Measurements from ENCODE around the gene GNG12. TPM values are rescaled to one million over a fixed set of nuclear protein-coding genes. Genes with fewer than 3 reads are reported as not detected.

Gene GNG12
- total and polyA plus RNA-seq, 3 donors from 2014 or later = 28.1 to 46.0 (median 39.3) TPM

DNA sequence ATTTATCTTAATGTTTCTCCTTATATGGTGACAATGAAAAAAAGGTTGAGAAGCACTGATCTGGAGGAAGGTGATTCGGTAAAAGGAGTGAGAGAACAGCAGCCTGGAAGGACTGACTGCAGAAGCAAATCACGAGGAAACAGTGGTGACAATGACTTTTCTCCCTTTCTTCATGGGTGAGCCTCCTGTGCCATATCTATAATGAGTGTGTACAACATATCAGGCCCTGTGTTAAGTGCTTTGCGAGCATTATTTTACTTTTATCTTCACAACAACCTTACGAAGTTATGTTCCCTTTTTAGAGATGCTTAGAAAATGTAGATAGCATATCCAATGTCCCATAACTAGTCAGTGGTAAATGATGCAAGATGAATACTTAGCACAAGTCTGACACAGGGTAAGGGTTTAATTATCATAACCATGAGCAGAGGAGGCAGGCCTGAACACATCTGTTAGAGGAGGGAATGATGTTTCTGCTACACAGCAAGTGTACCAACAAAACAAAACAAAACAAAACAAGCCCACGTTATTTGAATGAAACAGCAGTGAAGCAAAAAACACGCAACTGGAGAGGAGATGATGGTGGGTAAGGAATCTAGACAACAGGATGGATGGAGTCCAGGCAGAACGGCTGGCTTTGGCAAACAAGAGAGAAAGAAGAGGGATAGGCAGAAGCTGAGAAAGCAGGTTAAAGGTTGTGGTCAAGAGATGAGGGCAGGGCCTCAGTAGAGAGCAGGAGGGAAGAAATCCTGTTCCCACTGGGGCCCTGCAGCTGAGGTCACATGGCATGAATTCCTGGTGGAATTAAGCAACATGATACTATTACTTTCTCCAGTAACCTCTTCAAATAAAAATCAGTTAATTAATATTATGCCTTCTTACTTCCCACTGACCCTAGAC, 29.6 kb downstream of the GNG12 start:
- intact Hi-C loops (cut with DNase I; ENCODE audit: low total_unique reads) = no loop called here
- 73 to 77% methylated on average over 7 of the region's 7 CpGs for WGBS, 2 donors
- Histone ChIP-seq H3K9me3 (no peaks in the 10 kb centered on the region), H3K27me3 (no peaks in the 10 kb centered on the region), H3K4me1 (no peaks in the 10 kb centered on the region), H3K4me3 (no peak overlapping the region), H3K27ac (no peak overlapping the region), H3K36me3 (ENCODE audit: low read depth, missing control alignments) (no peaks in the 10 kb centered on the region)
- no peak for DNase-seq
- no peak for TF ChIP-seq POLR2A (IDR thresholded peaks at IDR 0.05)
- TF ChIP-seq, protein P1, sequence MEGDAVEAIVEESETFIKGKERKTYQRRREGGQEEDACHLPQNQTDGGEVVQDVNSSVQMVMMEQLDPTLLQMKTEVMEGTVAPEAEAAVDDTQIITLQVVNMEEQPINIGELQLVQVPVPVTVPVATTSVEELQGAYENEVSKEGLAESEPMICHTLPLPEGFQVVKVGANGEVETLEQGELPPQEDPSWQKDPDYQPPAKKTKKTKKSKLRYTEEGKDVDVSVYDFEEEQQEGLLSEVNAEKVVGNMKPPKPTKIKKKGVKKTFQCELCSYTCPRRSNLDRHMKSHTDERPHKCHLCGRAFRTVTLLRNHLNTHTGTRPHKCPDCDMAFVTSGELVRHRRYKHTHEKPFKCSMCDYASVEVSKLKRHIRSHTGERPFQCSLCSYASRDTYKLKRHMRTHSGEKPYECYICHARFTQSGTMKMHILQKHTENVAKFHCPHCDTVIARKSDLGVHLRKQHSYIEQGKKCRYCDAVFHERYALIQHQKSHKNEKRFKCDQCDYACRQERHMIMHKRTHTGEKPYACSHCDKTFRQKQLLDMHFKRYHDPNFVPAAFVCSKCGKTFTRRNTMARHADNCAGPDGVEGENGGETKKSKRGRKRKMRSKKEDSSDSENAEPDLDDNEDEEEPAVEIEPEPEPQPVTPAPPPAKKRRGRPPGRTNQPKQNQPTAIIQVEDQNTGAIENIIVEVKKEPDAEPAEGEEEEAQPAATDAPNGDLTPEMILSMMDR (IDR thresholded peaks at IDR 0.05) = no peak

DNA sequence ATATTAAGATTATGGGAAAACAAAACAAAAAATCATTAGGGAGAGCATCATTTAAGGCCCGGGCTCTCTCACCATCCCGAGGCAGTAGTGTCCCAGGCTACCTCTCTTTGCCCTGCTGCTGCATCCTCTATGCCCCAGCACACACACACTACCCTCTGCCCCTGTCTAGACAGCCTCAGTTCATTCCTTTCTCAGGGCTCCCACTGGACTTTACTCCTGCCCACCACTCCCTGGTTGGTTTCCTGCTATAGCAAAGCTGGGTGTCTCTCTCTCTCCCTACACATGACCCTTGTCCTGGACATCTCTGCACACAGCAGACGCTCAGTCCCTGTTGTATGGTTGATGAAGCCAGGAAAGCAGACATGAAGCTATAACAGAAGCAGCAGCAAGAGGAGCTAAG, 30.7 kb downstream of the GNG12 start:
- H3K36me3 ChIP-seq (ENCODE audit: low read depth, missing control alignments) = no peaks in the 10 kb centered on the region
- DNase-seq = no peak
- H3K9me3 ChIP-seq = no peaks in the 10 kb centered on the region
- H3K4me3 ChIP-seq = no peak overlapping the region
- H3K4me1 ChIP-seq = no peaks in the 10 kb centered on the region
- TF ChIP-seq POLR2A (IDR thresholded peaks at IDR 0.05) = no peak
- intact Hi-C loops (cut with DNase I; ENCODE audit: low total_unique reads) = no loop called here
- no peak overlapping the region for H3K27ac ChIP-seq
- WGBS, 2 donors = 62 to 76% methylated on average over 3 of the region's 3 CpGs
- no peaks in the 10 kb centered on the region for H3K27me3 ChIP-seq

DNA sequence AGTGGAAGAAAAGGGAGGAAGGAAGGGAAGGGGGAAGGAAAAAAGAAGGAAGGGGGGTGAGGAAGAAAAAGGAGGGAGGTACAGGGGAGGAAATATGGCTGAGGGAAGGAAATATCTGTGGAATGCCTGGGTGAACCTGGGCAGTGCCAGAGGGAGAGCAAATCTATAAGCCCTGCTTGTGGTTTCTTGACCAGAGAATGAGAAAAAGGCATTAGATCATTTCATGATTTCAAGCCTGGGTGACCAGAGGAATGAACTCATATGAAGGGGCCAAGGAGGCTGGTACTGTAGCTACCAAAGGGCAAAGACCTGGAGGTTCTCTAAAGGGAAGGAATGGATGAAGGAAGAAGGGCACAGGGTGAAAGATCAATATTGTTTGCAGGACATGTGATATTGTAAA, 31.4 kb downstream of the GNG12 start:
- Histone ChIP-seq H3K9me3 (no peaks in the 10 kb centered on the region), H3K27me3 (no peaks in the 10 kb centered on the region), H3K27ac (no peak overlapping the region), H3K4me1 (no peaks in the 10 kb centered on the region), H3K4me3 (no peak overlapping the region), H3K36me3 (ENCODE audit: low read depth, missing control alignments) (no peaks in the 10 kb centered on the region)
- no peak for TF ChIP-seq POLR2A (IDR thresholded peaks at IDR 0.05)
- TF ChIP-seq, protein P1 (IDR thresholded peaks at IDR 0.05) = no peak
- no peak for DNase-seq
- intact Hi-C loops (cut with DNase I; ENCODE audit: low total_unique reads) = no loop called here

DNA sequence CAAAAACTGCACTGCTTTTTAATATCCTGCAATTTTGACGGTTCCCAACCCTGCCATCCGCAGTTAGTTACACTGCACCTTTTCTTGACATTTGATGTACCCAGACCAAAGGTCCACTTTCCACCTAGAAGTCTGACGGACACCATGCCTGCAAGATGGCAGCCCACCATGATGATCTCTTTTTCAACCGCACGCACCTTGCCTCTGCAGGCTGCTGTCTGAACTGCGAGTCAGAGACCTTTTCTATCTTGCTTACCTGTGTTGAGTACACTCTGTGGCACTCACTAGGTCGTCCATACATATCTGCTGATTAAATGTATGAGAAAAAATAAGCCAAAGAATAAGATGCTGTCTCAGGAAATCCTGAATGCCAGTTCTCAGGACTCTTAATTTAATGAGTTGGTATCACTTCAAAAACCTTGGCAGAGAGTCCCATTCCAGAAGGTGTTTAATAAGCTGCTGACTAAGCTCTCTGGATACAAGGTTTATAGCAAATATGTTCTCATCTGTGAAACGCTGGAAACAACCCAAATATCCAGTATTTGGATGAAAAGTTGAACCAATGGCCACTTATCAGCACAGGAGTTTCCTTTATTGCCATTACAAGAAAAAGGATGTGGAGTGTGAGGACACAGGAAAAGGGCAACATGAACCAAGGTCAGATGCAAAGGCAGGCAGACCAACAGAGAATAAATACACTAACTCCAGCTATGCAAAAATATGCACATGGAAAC, 37.9 kb downstream of the GNG12 start:
- H3K36me3 ChIP-seq (ENCODE audit: low read depth, missing control alignments) = no peaks in the 10 kb centered on the region
- no peaks in the 10 kb centered on the region for H3K9me3 ChIP-seq
- 77 to 89% methylated on average over 8 of the region's 8 CpGs for WGBS, 2 donors
- TF ChIP-seq POLR2A (IDR thresholded peaks at IDR 0.05) = no peak
- TF ChIP-seq, protein P1 (IDR thresholded peaks at IDR 0.05) = no peak
- H3K4me1 ChIP-seq = peaks cover 4% of the 10 kb centered on the region
- no peaks in the 10 kb centered on the region for H3K27me3 ChIP-seq
- no peak overlapping the region for H3K27ac ChIP-seq
- no peak for DNase-seq
- intact Hi-C loops (cut with DNase I; ENCODE audit: low total_unique reads) = no loop called here
- H3K4me3 ChIP-seq = no peak overlapping the region

DNA sequence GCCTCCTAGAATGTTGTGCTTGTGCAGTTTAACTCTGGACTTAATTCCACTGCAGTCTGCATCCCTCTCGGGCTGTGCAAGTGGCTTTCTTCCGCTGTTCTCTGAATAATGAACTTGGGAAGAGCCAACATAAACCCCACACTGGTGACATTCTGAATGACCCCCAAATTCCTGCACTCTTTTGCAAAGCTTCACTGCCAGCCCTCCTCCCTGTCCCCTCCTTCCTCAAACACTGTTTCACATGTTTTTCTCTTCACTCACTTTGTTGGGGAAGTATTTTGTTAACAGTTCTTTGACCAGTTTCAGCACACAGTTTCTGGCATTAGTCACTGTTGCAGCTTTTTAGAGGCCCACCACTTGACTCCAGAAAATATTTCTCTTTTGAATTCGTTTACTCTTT, 39.7 kb downstream of the GNG12 start:
- Histone ChIP-seq H3K4me1 (peaks cover 4% of the 10 kb centered on the region), H3K36me3 (ENCODE audit: low read depth, missing control alignments) (no peaks in the 10 kb centered on the region), H3K27me3 (no peaks in the 10 kb centered on the region), H3K4me3 (no peak overlapping the region), H3K9me3 (no peaks in the 10 kb centered on the region), H3K27ac (peak overlapping the region in 1 of 2 donors; percentile 26)
- 56 to 63% methylated on average over 3 of the region's 3 CpGs for WGBS, 2 donors
- intact Hi-C loops (cut with DNase I; ENCODE audit: low total_unique reads) = no loop called here
- TF ChIP-seq, protein P1 (IDR thresholded peaks at IDR 0.05) = no peak
- TF ChIP-seq POLR2A (IDR thresholded peaks at IDR 0.05) = no peak
- no peak for DNase-seq

Measured in testis (tissue), 3 donors.